ENCODE measurements around the gene SAT1. TPM values are rescaled to one million over a fixed set of nuclear protein-coding genes. Genes with fewer than 3 reads are reported as not detected.

The SAT1 gene
- total RNA-seq, 2 donors from 2014 or later = 483 to 493 TPM

GRCh38 chrX:23820235-23820782 is 37.3 kb downstream of the SAT1 start:
- H3K27ac ChIP-seq = peak overlapping the region in 1 of 4 donors; percentile 25
- H3K36me3 ChIP-seq (replicated peaks in 1 of 2; ENCODE audit: insufficient read depth in 1 of 2, low read depth in 2 of 2) = no peaks in the 10 kb centered on the region
- H3K4me1 ChIP-seq = no peaks in the 10 kb centered on the region
- TF ChIP-seq POLR2A (IDR thresholded peaks at IDR 0.05) = no peak
- peak in 1 of 7 experiments; percentile 13 for TF ChIP-seq CTCF (IDR thresholded peaks at IDR 0.05)
- ATAC-seq (no peak), DNase-seq (no peak)
- H3K27me3 ChIP-seq = no peaks in the 10 kb centered on the region
- 60 to 72% methylated on average over 5 to 6 of the region's 6 CpGs for WGBS, 2 donors
- intact Hi-C loops (cut with DNase I) = no loop called here
- H3K4me3 ChIP-seq = no peak overlapping the region
- H3K9me3 ChIP-seq = no peaks in the 10 kb centered on the region

GRCh38 chrX:23821847-23822246 is 38.9 kb downstream of the SAT1 start:
- 50 to 90% methylated on average over 1 to 2 of the region's 2 CpGs for WGBS, 2 donors
- TF ChIP-seq CTCF (IDR thresholded peaks at IDR 0.05) (no peak), POLR2A (IDR thresholded peaks at IDR 0.05) (no peak)
- Histone ChIP-seq H3K27ac (peak overlapping the region; percentile 17 to 69 (median 64)), H3K27me3 (no peaks in the 10 kb centered on the region), H3K4me1 (no peaks in the 10 kb centered on the region), H3K9me3 (no peaks in the 10 kb centered on the region), H3K36me3 (replicated peaks in 1 of 2; ENCODE audit: insufficient read depth in 1 of 2, low read depth in 2 of 2) (no peaks in the 10 kb centered on the region), H3K4me3 (no peak overlapping the region)
- intact Hi-C loops (cut with DNase I) = no loop called here
- ATAC-seq (no peak), DNase-seq (no peak)

GRCh38 chrX:23822397-23822796 is 39.4 kb downstream of the SAT1 start:
- ATAC-seq = peak; percentile 91
- Histone ChIP-seq H3K27me3 (no peaks in the 10 kb centered on the region), H3K9me3 (no peaks in the 10 kb centered on the region), H3K36me3 (replicated peaks in 1 of 2; ENCODE audit: insufficient read depth in 1 of 2, low read depth in 2 of 2) (no peaks in the 10 kb centered on the region), H3K27ac (peak overlapping the region in 3 of 4 donors; percentile 60 to 69 (median 69)), H3K4me3 (no peak overlapping the region), H3K4me1 (no peaks in the 10 kb centered on the region)
- WGBS, 2 donors = 23 to 42% methylated on average over 3 of the region's 3 CpGs
- intact Hi-C loops (cut with DNase I) = no loop called here
- peak in 2 of 4 donors; percentile 28 to 30 for DNase-seq
- TF ChIP-seq POLR2A (IDR thresholded peaks at IDR 0.05) = peak in 1 of 3 donors; percentile 13
- no peak for TF ChIP-seq CTCF (IDR thresholded peaks at IDR 0.05)

GRCh38 chrX:23822841-23823240 is 39.9 kb downstream of the SAT1 start:
- peak overlapping the region; percentile 0 to 69 (median 64) for H3K27ac ChIP-seq
- ATAC-seq (peak; percentile 10), DNase-seq (no peak)
- no peaks in the 10 kb centered on the region for H3K36me3 ChIP-seq (replicated peaks in 1 of 2; ENCODE audit: insufficient read depth in 1 of 2, low read depth in 2 of 2)
- no peaks in the 10 kb centered on the region for H3K4me1 ChIP-seq
- H3K9me3 ChIP-seq = no peaks in the 10 kb centered on the region
- intact Hi-C loops (cut with DNase I) = no loop called here
- no peak overlapping the region for H3K4me3 ChIP-seq
- 44 to 59% methylated on average over 3 to 6 of the region's 6 CpGs for WGBS, 2 donors
- H3K27me3 ChIP-seq = no peaks in the 10 kb centered on the region
- TF ChIP-seq POLR2A (IDR thresholded peaks at IDR 0.05) = no peak
- TF ChIP-seq CTCF (IDR thresholded peaks at IDR 0.05) = no peak

- H3K4me1 ChIP-seq = no peaks in the 10 kb centered on the region
- no peak for ATAC-seq
- H3K36me3 ChIP-seq (replicated peaks in 1 of 2; ENCODE audit: insufficient read depth in 1 of 2, low read depth in 2 of 2) = no peaks in the 10 kb centered on the region
- intact Hi-C loops (cut with DNase I) = no loop called here
- TF ChIP-seq CTCF (IDR thresholded peaks at IDR 0.05) = no peak
- TF ChIP-seq POLR2A (IDR thresholded peaks at IDR 0.05) = no peak
- no peak overlapping the region for H3K27ac ChIP-seq
- no peaks in the 10 kb centered on the region for H3K27me3 ChIP-seq
- DNase-seq = no peak
- no peaks in the 10 kb centered on the region for H3K9me3 ChIP-seq
- no peak overlapping the region for H3K4me3 ChIP-seq
Observed at GRCh38 chrX:23825675-23826074, 42.7 kb downstream of the SAT1 start.

All from body of pancreas (tissue), 4 donors.